ENCODE measurements around the gene PCGF3. TPM values are rescaled to one million over a fixed set of nuclear protein-coding genes. Genes with fewer than 3 reads are reported as not detected.

The PCGF3 gene
- total and polyA plus RNA-seq, 4 donors = 11.0 to 23.3 (median 14.3) TPM

- DNase-seq (ENCODE audit: low spot score) = no peak
- Histone ChIP-seq H3K27me3 (ENCODE audit: control insufficient read depth in 4 of 4, insufficient read depth in 4 of 4, low read length in 3 of 4) (peaks cover 0 to 2% (median 0%) of the 10 kb centered on the region in 4 donors), H3K36me3 (ENCODE audit: control insufficient read depth in 4 of 4, insufficient read depth in 3 of 4, low read depth in 1 of 4, low read length in 3 of 4) (no peaks in the 10 kb centered on the region), H3K27ac (ENCODE audit: low read depth in 1 of 2, low read length in 2 of 2) (no peak overlapping the region), H3K4me1 (ENCODE audit: control insufficient read depth in 4 of 4, insufficient read depth in 4 of 4, low read length in 3 of 4) (no peaks in the 10 kb centered on the region), H3K9ac (ENCODE audit: low read depth in 1 of 2, low read length in 2 of 2) (no peak overlapping the region), H3K9me3 (ENCODE audit: control insufficient read depth in 4 of 4, low read length in 3 of 4) (no peaks in the 10 kb centered on the region), H3K4me3 (ENCODE audit: low read depth in 1 of 3, low read length in 3 of 3) (no peak overlapping the region)
- 74% methylated on average over 27 of the region's 27 CpGs for WGBS
- TF ChIP-seq NR2F2 (IDR thresholded peaks at IDR 0.05) = peak; percentile 43
- TF ChIP-seq REST (IDR thresholded peaks at IDR 0.05) = no peak
These were observed 47.6 kb upstream of the PCGF3 start for GRCh38 chr4:657834-658667.

- H3K4me1 ChIP-seq (ENCODE audit: control insufficient read depth in 4 of 4, insufficient read depth in 4 of 4, low read length in 3 of 4) = no peaks in the 10 kb centered on the region
- H3K4me3 ChIP-seq (ENCODE audit: low read depth in 1 of 3, low read length in 3 of 3) = no peak overlapping the region
- no peaks in the 10 kb centered on the region for H3K9me3 ChIP-seq (ENCODE audit: control insufficient read depth in 4 of 4, low read length in 3 of 4)
- no peaks in the 10 kb centered on the region for H3K36me3 ChIP-seq (ENCODE audit: control insufficient read depth in 4 of 4, insufficient read depth in 3 of 4, low read depth in 1 of 4, low read length in 3 of 4)
- H3K27ac ChIP-seq (ENCODE audit: low read depth in 1 of 2, low read length in 2 of 2) = no peak overlapping the region
- TF ChIP-seq HNF4G (IDR thresholded peaks at IDR 0.05) = no peak
- TF ChIP-seq MAX (IDR thresholded peaks at IDR 0.05) = no peak
- no peak for TF ChIP-seq FOXA1 (IDR thresholded peaks at IDR 0.05)
- TF ChIP-seq SP1 (IDR thresholded peaks at IDR 0.05) = no peak
- TF ChIP-seq RXRA (IDR thresholded peaks at IDR 0.05) = no peak
- no peak for TF ChIP-seq REST (IDR thresholded peaks at IDR 0.05)
- TF ChIP-seq FOXA2 (IDR thresholded peaks at IDR 0.05) = no peak
- TF ChIP-seq GABPA (IDR thresholded peaks at IDR 0.05 in 1 of 2, conservative IDR thresholded peaks at IDR 0.05 in 1 of 2) = no peak
- no peak for TF ChIP-seq JUND (IDR thresholded peaks at IDR 0.05)
- TF ChIP-seq YY1 (IDR thresholded peaks at IDR 0.05) = no peak
- TF ChIP-seq EGR1 (IDR thresholded peaks at IDR 0.05; ENCODE audit: low read depth in 2 of 2) = no peak
- TF ChIP-seq NR2F2 (IDR thresholded peaks at IDR 0.05) = no peak
- TF ChIP-seq HNF4A (conservative IDR thresholded peaks at IDR 0.05) = no peak
- TF ChIP-seq CTCF (IDR thresholded peaks at IDR 0.05; ENCODE audit: low read depth, low read length, missing input control) = no peak
- no peak for TF ChIP-seq RAD21 (IDR thresholded peaks at IDR 0.05)
- TF ChIP-seq ZBTB33 (IDR thresholded peaks at IDR 0.05) = no peak
- no peak for TF ChIP-seq TAF1 (conservative IDR thresholded peaks at IDR 0.05)
- no peak overlapping the region for H3K9ac ChIP-seq (ENCODE audit: low read depth in 1 of 2, low read length in 2 of 2)
- H3K27me3 ChIP-seq (ENCODE audit: control insufficient read depth in 4 of 4, insufficient read depth in 4 of 4, low read length in 3 of 4) = peaks cover 0 to 2% (median 0%) of the 10 kb centered on the region in 4 donors
- no peak for DNase-seq (ENCODE audit: low spot score)
- WGBS = 89% methylated on average over 32 of the region's 32 CpGs
These were observed 46.7 kb upstream of the PCGF3 start for GRCh38 chr4:658681-659667.
